T-helper 1 cell treated with Interleukin-12 subunit alpha and Interleukin-12 subunit beta and Interleukin-4 antibody, amounts not matched to agents 30 ng/mL and 1 ng/mL, for 36 hours (primary cell): ENCODE results near the gene MROH8. TPM values are rescaled to one million over a fixed set of nuclear protein-coding genes. Genes with fewer than 3 reads are reported as not detected.
"Not testable (repeated sequence)": the region's sequence is repeated elsewhere in the genome, so short reads cannot be mapped to it uniquely, and the experiment has no call there.

Source experiments
- intact Hi-C: fragments of 100-400 bp; cut with micrococcal nuclease; formaldehyde crosslinking; loops from one replicate; pipeline ENCODE4 v1.15.1; 2024
- total RNA-seq: library from RNA; stranded (reverse); gene quantifications from 2 replicates; pipeline ENCODE4 v1.2.3, GENCODE V29; 2022

Gene MROH8
- total RNA-seq, 1 donor from 2014 or later, result 0.98 TPM

- intact Hi-C loops, result loop anchor here (1.0 to 10.0 kb wide), 9 partner anchors 53 to 431 kb away; partner anchors contain the start of genes BLCAP, DSN1, NDRG3 and SAMHD1
These were observed 83.5 kb downstream of the MROH8 start, which contains the start of gene RBL1 for GRCh38 chr20:37095599-37096414. Gene RBL1 (minus strand): TSS chr20:37095997. CDS start chr20:37095928, 69 bp downstream.

- intact Hi-C loops, result loop anchor here (1.0 to 10.0 kb wide), 7 partner anchors 52 to 432 kb away; partner anchors contain the start of genes BLCAP, DSN1, NDRG3 and SAMHD1
These were observed 84.2 kb downstream of the MROH8 start for GRCh38 chr20:37095108-37095598.

- intact Hi-C loops, result loop anchor here (10.0 kb wide), 1 partner anchor 256 kb away; no protein-coding TSS in a partner anchor
These were observed 88.9 kb downstream of the MROH8 start for GRCh38 chr20:37090407-37090806.

- intact Hi-C loops, result loop anchor here (1.0 to 5.0 kb wide), 2 partner anchors 40 to 74 kb away; no protein-coding TSS in a partner anchor
These were observed 97.5 kb downstream of the MROH8 start for GRCh38 chr20:37081717-37082289.

GRCh38 chr20:37077009-37077408, 102.3 kb downstream of the MROH8 start:
- intact Hi-C loops, result no loop called here

GRCh38 chr20:37075932-37076685, 103.2 kb downstream of the MROH8 start:
- intact Hi-C loops, result no loop called here

GRCh38 chr20:37072293-37073196, 106.8 kb downstream of the MROH8 start:
- intact Hi-C loops, result no loop called here

GRCh38 chr20:37071481-37071911, 107.9 kb downstream of the MROH8 start:
- intact Hi-C loops, result loop anchor here (2.0 kb wide), 1 partner anchor 29 kb away; no protein-coding TSS in a partner anchor

GRCh38 chr20:37069563-37069962, 109.8 kb downstream of the MROH8 start:
- intact Hi-C loops, result not testable (repeated sequence)

GRCh38 chr20:37066168-37066567, 113.2 kb downstream of the MROH8 start:
- intact Hi-C loops, result no loop called here

- intact Hi-C loops, result no loop called here
These were observed 124.1 kb downstream of the MROH8 start for GRCh38 chr20:37055276-37055675.

GRCh38 chr20:37053230-37053950, 126.0 kb downstream of the MROH8 start:
- intact Hi-C loops, result no loop called here

Other genes with a start within 250 kb of the MROH8 start
- gene SAMHD1, start 227.8 kb downstream of the MROH8 start, total RNA-seq, result 300 and 310 TPM in 2 replicates
- 50.0 and 51.4 TPM in 2 replicates for gene RBL1, start 83.6 kb downstream of the MROH8 start, total RNA-seq
- gene RPN2, start 218 bp downstream of the MROH8 start, total RNA-seq, result 223 and 237 TPM in 2 replicates
- not detected in 2 replicates for gene GHRH, start 82.3 kb upstream of the MROH8 start, total RNA-seq
- 11.0 and 12.7 TPM in 2 replicates for gene MANBAL, start 110.1 kb upstream of the MROH8 start, total RNA-seq
- gene SRC, start 166.6 kb upstream of the MROH8 start, total RNA-seq, result 5.3 TPM in 2 replicates